Panc1 (cell line): ENCODE measurements around the gene PDS5A. TPM values are rescaled to one million over a fixed set of nuclear protein-coding genes. Genes with fewer than 3 reads are reported as not detected.
"Not testable (repeated sequence)": the region's sequence is repeated elsewhere in the genome, so short reads cannot be mapped to it uniquely, and the experiment has no call there.

Experiments
- ATAC-seq: fragments of 200-7000 bp; cut with Tn5 transposase; 2 replicates; pipeline ENCODE4 v1.9.1; 2020; ENCODE audit warnings: mild to moderate bottlenecking, moderate library complexity
- BruUV-seq: library from RNA; stranded (reverse); fragments of 400-500 nt; replicated peaks from 2 replicates; lab custom pipeline; 2021; lab: Mats Ljungman, UMichigan
- CTCF ChIA-PET: fragments of 300-600 bp; sonication (Branson Sonifier 250); formaldehyde crosslinking; loops from one replicate; lab custom pipeline; 2022; ENCODE audit warnings: antibody characterized with exemption; lab: Charles Lee
- POLR2A ChIA-PET: fragments of 300-600 bp; sonication (Branson Sonifier 250); formaldehyde crosslinking; loops from one replicate; lab custom pipeline; 2022; ENCODE audit warnings: antibody characterized with exemption; lab: Charles Lee
- DNase-seq: peaks from one replicate; pipeline ENCODE4 v3.0.0-alpha.2; 2010; ENCODE audit warnings: low read depth, low spot score
- H3K27ac ChIP-seq: 2 replicates; pipeline ENCODE4 v1.5.1; 2011; ENCODE audit warnings: mild to moderate bottlenecking, low read length, inconsistent platforms
- H3K27me3 ChIP-seq: fragments of 200-500 bp; sonication (Bioruptor generic); 2 replicates; pipeline ENCODE4 v1.6.0; 2014; ENCODE audit warnings: low read length, inconsistent platforms; ENCODE audit not compliant: control insufficient read depth, insufficient read depth
- H3K36me3 ChIP-seq: fragments of 200-500 bp; sonication (Bioruptor generic); 2 replicates; pipeline ENCODE4 v1.5.1; 2014; ENCODE audit warnings: inconsistent platforms, mild to moderate bottlenecking, low read length, moderate library complexity; ENCODE audit not compliant: control insufficient read depth, insufficient read depth
- H3K4me1 ChIP-seq: 2 replicates; pipeline ENCODE4 v1.5.1; 2011; ENCODE audit warnings: inconsistent platforms, mild to moderate bottlenecking, low read length, moderate library complexity; ENCODE audit not compliant: control insufficient read depth, insufficient read depth
- H3K4me3 ChIP-seq, 2 experiments: 2 replicates each; pipeline ENCODE4 v1.5.1; 2011 to 2012; ENCODE audit warnings: low read depth in 2 of 2, low read length in 2 of 2, mild to moderate bottlenecking in 2 of 2, inconsistent platforms in 1 of 2, moderate library complexity in 1 of 2
- H3K9me3 ChIP-seq: fragments of 200-500 bp; sonication (Bioruptor generic); 2 replicates; pipeline ENCODE4 v1.5.1; 2014; ENCODE audit warnings: low read depth, mild to moderate bottlenecking, inconsistent platforms, low read length, moderate library complexity; ENCODE audit not compliant: control insufficient read depth, insufficient read depth
- CTCF ChIP-seq: fragments of 450-650 bp; IDR thresholded peaks from 2 replicates; pipeline ENCODE4 v1.5.1; 2017; ENCODE audit warnings: mild to moderate bottlenecking
- POLR2AphosphoS5 ChIP-seq: IDR thresholded peaks from 2 replicates; pipeline ENCODE4 v1.6.1; 2012; ENCODE audit warnings: mild to moderate bottlenecking, low read depth, low read length, moderate library complexity
- REST ChIP-seq, 2 experiments: IDR thresholded peaks; 2 replicates each; pipeline ENCODE4 v1.6.1; 2011 to 2012; ENCODE audit warnings: low read depth in 2 of 2, control low read depth in 1 of 2, low read length in 1 of 2, mild to moderate bottlenecking in 1 of 2, moderate library complexity in 1 of 2; ENCODE audit not compliant: insufficient read depth in 1 of 2
- SIN3A ChIP-seq: IDR thresholded peaks from 2 replicates; pipeline ENCODE4 v1.6.1; 2012; ENCODE audit warnings: low read depth, mild to moderate bottlenecking, low read length, moderate library complexity, borderline replicate concordance; ENCODE audit not compliant: insufficient read depth
- TCF7L2 ChIP-seq: IDR thresholded peaks from 2 replicates; pipeline ENCODE4 v1.6.1; 2011; ENCODE audit warnings: mild to moderate bottlenecking, low read depth, low read length, inconsistent platforms
- in situ Hi-C: cut with HindIII; loops from 2 replicates; pipeline ENCODE4 v1.10.0; 2016; ENCODE audit warnings: low sequenced_read_pairs, low pct_unique_long_range_greater_than_20kb
- intact Hi-C: fragments of 100-400 bp; cut with micrococcal nuclease; formaldehyde crosslinking; loops from one replicate; pipeline ENCODE4 v1.10.0; 2022; ENCODE audit not compliant: unreplicated experiment
- total RNA-seq: library from RNA; stranded (reverse); gene quantifications from one replicate; pipeline ENCODE4 v1.2.1, GENCODE V29; 2021; ENCODE audit not compliant: unreplicated experiment

Gene PDS5A
- total RNA-seq, 1 experiment from 2014 or later = 69.2 TPM

GRCh38 chr4:39994406-39994805 is 16.7 kb upstream of the PDS5A start:
- BruUV-seq = no TSS peak
- Histone ChIP-seq H3K4me3 (no peak overlapping the region), H3K4me1 (no peaks in the 10 kb centered on the region), H3K9me3 (no peaks in the 10 kb centered on the region), H3K27me3 (no peaks in the 10 kb centered on the region), H3K27ac (no peak overlapping the region), H3K36me3 (no peaks in the 10 kb centered on the region)
- DNase-seq (no peak), ATAC-seq (no peak)
- TF ChIP-seq REST (IDR thresholded peaks at IDR 0.05; ENCODE audit: insufficient read depth in 1 of 2, low read depth in 2 of 2, low read length in 1 of 2) (no peak), POLR2AphosphoS5 (no peak), SIN3A (no peak), TCF7L2 (no peak), CTCF (no peak)
- intact Hi-C loops (no loop called here), in situ Hi-C loops (no loop called here)
- POLR2A ChIA-PET = interaction anchor here (0.8 kb wide), 1 partner anchor 15 kb away, joined by 3 read pairs; no protein-coding TSS in a partner anchor
- CTCF ChIA-PET = no interaction called here

- intact Hi-C loops, H3K36me3 ChIP-seq, H3K4me3 ChIP-seq, H3K9me3 ChIP-seq, DNase-seq, BruUV-seq, H3K27ac ChIP-seq, ATAC-seq, H3K4me1 ChIP-seq, H3K27me3 ChIP-seq, CTCF ChIA-PET, in situ Hi-C loops: not testable (repeated sequence)
- POLR2A ChIA-PET = interaction anchor here (0.7 kb wide), 1 partner anchor 451 kb away, joined by 8 read pairs; no protein-coding TSS in a partner anchor
Measured at GRCh38 chr4:39989381-39989780, 11.7 kb upstream of the PDS5A start.

- intact Hi-C loops = no loop called here
- H3K4me1 ChIP-seq = no peaks in the 10 kb centered on the region
- BruUV-seq = no TSS peak
- ChIA-PET POLR2A (no interaction called here), CTCF (no interaction called here)
- no peaks in the 10 kb centered on the region for H3K36me3 ChIP-seq
- DNase-seq = no peak
- in situ Hi-C loops = no loop called here
- no peak for TF ChIP-seq TCF7L2
- no peak for TF ChIP-seq POLR2AphosphoS5
- TF ChIP-seq SIN3A = no peak
- no peak for TF ChIP-seq REST (IDR thresholded peaks at IDR 0.05; ENCODE audit: insufficient read depth in 1 of 2, low read depth in 2 of 2, low read length in 1 of 2)
- TF ChIP-seq CTCF = no peak
- H3K4me3 ChIP-seq = no peak overlapping the region
- H3K27me3 ChIP-seq = no peaks in the 10 kb centered on the region
- H3K27ac ChIP-seq = no peak overlapping the region
- H3K9me3 ChIP-seq = no peaks in the 10 kb centered on the region
- ATAC-seq = no peak
Measured at GRCh38 chr4:39987485-39987884, 9.8 kb upstream of the PDS5A start.
